Amniotic stem cell (primary cell): Measurements from ENCODE around the gene SLIT3.
A peak's percentile ranks its signal among the peaks of the same experiment; 100 is the strongest.

ENCODE experiments used
- DNase-seq: peaks from one replicate; lab custom pipeline; 2025; lab: John Stamatoyannopoulos, UW

Gene SLIT3

GRCh38 chr5:169300468-169301385, at the start of gene SLIT3:
SLIT3 (minus strand) TSS chr5:169301139; CDS start chr5:169300709, 430 bp downstream.
- DNase-seq = peak; percentile 74

GRCh38 chr5:169350016-169350415, 49.1 kb upstream of the SLIT3 start:
- DNase-seq = peak; percentile 59

GRCh38 chr5:169347786-169348185, 46.8 kb upstream of the SLIT3 start:
- no peak for DNase-seq

GRCh38 chr5:169344629-169345028, 43.7 kb upstream of the SLIT3 start:
- DNase-seq = no peak

DNA sequence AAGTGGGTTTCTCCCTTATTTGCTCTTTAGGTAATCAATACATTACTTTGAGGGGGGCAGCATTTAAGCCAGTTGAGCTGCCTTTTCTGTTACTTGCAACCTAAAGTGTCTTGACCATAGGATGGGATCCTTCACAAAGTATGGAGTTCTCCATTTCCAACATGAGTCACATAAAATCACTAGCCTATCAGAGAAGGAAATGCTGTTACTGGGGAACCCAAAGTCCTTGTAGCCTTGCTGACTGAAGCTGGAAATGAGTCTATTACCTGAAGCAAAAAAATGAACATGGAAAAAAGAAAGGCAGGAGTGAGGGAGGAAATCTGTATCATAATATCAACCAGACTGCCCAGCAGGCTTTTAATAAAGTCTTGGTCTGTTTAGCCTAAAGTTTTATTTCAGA, 42.8 kb upstream of the SLIT3 start:
- no peak for DNase-seq

DNA sequence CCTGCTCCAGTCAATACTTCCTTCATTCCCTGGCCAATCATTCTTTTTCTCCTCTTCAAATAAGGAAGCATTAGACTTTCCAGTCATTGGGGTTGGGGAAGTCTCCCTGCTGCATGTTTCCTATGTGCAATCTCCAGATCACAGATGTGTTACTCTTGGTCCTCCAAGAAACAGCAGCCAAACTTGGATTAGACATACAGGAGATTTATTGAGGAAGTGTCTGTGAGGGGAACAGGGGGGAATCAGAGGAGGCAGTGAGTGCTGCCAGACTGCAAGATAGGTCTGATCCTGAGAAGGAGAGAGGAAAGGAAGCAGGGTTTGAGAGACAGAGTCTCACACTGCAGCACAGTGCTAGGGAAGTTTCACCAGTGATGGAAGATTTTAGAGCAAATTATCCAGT, 40.6 kb upstream of the SLIT3 start:
- DNase-seq = no peak

GRCh38 chr5:169339869-169340268, 38.9 kb upstream of the SLIT3 start:
- DNase-seq = no peak

- DNase-seq = no peak
These were observed 35.3 kb upstream of the SLIT3 start for GRCh38 chr5:169336242-169336641.

GRCh38 chr5:169335806-169336205, 34.9 kb upstream of the SLIT3 start:
- DNase-seq = no peak

GRCh38 chr5:169333518-169333917, 32.6 kb upstream of the SLIT3 start:
- no peak for DNase-seq

GRCh38 chr5:169331292-169331852, 30.4 kb upstream of the SLIT3 start:
- no peak for DNase-seq

DNA sequence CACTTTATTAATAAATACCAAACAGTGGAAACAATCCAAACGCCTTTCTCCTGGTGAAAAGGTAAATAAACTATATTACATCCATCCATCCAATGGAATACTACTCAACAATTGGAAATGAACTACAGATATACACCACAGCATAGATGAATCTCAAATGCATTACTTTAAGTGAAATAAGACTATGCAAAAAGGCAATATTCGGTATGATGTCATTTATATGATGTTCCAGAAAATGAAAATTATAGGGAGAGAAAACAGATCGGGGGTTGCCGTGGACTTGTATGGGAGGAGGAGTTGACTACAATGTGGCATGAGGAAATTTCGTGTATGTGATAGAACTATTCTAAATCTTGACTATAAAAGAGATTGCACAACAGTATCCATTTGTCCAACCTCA, 27.5 kb upstream of the SLIT3 start:
- DNase-seq = no peak

- no peak for DNase-seq
These were observed 24.3 kb upstream of the SLIT3 start for GRCh38 chr5:169325273-169325672.

DNA sequence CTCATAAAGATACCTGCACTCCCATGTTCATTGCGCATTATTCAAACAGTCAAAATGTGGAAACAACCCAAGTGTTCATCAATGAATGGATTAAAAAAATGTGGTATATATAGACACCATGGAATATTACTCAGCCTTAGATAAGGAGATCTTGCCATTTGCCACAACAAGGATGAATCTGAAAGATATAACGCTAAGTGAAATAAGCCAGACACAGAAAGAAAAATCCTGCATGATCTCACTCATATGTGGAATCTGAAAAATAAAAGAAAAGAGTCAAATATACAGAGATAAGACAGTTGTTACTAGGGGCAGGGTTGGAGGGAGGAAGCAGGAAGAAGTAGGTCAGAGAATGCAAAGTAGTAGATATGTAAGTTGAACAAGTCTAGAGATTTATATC, 17.6 kb upstream of the SLIT3 start:
- no peak for DNase-seq

DNA sequence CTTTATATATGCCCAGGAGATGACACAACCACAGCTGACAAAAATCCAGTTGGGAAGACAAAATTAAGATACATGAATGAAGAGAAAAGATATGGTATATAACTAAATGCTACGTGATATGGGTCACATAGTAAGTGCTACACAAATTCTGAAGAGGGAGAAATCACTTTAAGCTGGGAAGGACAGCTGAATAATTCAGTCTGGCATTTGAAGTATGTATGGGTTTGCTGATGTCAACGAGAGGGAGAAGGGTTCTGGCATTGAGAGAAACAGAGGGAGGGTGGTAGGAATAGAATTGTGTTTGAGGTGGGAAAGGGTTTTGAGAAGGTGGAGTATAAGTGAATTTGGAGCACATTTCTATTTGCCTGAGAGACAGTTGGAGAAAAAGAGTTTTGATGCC, 6.7 kb upstream of the SLIT3 start:
- DNase-seq = no peak

DNA sequence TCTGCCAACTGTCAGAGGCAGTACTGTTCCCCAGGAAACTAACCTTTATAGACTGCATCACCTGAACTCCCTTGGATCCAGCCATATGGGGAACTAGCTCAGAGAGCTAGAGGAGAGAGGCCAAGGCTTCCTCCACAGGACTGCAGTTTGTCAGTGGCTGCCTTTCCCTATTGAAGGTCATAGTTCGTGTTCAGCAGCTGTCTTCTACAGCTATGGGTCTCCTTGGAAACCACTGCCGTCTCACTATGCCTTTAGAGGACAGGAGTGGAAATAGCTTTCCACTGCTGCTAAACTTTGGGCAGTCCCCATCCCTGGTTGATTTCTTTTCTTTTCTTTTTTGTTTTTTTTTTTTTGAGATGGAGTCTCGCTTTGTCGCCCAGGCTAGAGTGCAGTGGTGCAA, 4.4 kb upstream of the SLIT3 start:
- DNase-seq = no peak

DNA sequence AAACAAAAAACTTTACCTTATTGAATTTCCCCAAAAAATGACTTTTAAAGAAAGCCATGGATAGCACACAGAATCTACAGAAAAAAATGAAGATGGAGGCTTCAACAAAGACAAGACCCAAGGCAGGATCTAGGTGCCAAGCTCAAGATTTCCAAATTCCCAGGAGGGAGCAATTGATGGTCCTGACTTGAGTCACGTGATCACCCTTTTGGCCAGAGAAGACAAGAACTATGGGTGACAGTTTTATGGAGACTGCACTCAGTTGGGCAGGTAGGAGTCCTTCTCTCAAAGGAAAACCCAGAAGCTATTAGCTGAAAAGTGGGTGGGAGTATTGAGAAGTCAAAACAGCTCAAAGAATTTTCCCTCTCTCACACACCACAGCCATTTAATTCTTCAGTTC, 3.2 kb upstream of the SLIT3 start:
- no peak for DNase-seq

- DNase-seq = no peak
These were observed 2.2 kb upstream of the SLIT3 start for GRCh38 chr5:169303119-169303515.

DNA sequence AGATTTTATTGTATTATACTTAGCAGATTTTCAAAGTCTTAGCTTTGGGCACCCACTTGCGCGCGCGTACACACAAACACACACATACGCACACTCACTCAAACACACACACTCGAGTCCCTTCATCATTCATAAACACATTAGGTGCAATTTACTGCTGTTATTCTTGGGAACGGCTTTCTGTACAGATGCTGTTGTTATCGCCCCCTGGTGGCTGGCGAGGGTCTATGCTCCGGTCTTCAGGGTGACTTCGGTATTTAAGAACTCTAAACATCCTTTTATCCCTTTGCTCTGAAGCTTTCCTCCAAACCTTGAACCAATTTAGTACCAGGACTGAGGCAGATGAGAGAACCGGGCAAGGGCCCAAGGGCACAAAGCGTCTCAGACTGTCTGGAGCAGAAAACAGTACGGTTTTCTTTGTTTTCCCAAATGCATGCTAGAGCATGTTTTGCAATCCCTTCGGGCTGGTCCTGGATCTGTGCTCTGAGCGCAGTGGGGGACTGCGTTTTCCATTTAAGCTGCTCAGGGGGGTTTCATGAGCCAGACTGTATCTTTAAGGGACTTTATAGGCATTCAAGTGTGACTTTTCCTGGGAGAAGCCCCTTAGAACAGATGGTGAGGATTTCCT, 1.7 kb upstream of the SLIT3 start:
- DNase-seq = peak; percentile 47

DNA sequence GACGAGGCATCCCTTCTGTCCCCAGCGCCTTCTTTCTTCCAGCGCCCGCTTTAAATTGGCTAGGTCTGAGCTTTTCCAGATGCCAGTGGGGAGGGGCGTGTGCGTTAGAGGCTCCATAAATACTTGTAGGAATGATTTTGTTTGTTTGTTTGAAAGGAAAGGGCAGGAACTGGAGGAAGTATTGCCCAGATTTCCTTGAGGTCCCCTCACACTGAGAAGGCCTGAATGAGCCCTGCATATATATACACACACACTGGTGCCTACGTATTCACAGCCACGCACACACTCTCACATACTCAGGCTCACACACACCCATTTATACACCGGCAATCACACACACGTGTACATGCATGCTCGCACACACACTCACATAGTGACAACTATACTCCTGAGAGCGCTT, 1.0 kb upstream of the SLIT3 start:
- no peak for DNase-seq

- DNase-seq = no peak
These were observed 521 bp upstream of the SLIT3 start for GRCh38 chr5:169301386-169301934.

DNA sequence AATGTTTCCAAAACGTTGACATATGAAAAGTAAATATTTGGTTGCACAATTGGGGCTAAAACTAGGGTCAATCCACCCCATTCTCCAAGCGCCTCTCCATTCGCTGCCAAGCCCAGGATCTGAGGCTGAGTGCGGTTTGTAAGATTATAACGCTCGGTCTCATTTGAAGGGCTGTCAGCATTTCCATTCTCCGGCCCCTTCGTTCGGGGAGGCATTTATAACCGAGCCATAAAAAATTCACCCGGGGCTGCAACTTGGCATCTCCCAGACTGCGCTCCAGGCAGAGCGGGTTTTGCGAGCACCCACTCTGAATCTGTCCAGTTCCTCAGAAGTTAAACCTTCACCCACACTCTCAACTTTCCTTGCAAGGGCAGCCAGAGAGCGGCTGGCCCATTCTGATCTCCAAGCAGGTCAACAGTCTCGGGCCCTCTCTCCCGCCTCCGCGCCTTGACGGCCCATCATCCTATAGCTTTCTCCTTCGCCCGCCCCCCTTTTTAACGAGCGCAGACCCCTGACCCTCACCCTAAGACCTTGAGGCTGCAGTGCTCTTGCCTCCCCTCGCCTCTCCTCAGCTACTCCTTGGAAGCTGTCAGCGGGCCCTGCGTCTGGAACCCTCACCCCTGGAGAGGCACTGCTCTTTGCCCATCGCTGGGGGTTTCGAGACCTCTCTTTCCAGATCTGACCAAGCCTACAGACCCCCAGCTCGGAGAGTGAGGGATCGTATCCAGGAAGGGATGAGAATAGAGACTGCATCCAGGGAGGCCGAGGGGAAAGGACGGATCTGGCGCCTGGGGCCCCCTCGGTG, 1.1 kb downstream of the SLIT3 start:
- no peak for DNase-seq
